H7 (cell line): ENCODE data around the gene RASL12. TPM values are rescaled to one million over a fixed set of nuclear protein-coding genes. Genes with fewer than 3 reads are reported as not detected.
"Not testable (repeated sequence)": the region's sequence is repeated elsewhere in the genome, so short reads cannot be mapped to it uniquely, and the experiment has no call there.

Source experiments
- DNase-seq: peaks from one replicate; pipeline ENCODE4 v3.0.0; 2012
- H3K27me3 ChIP-seq: 2 replicates; pipeline ENCODE4 v1.6.0; 2011; ENCODE audit warnings: mild to moderate bottlenecking, low read length; ENCODE audit not compliant: control insufficient read depth, insufficient read depth
- H3K36me3 ChIP-seq: replicated peaks from 2 replicates; pipeline ENCODE4 v1.5.1; 2011; ENCODE audit warnings: low read length; ENCODE audit not compliant: control insufficient read depth, insufficient read depth
- H3K4me3 ChIP-seq: 2 replicates; pipeline ENCODE4 v1.5.1; 2011; ENCODE audit warnings: low read depth, mild to moderate bottlenecking, control low read depth, low read length, moderate library complexity; ENCODE audit not compliant: insufficient read depth
- total RNA-seq: library from RNA; depleted of rRNA; stranded (reverse); fragments of >200 nt; shearing (Covaris generic); gene quantifications from 2 replicates; pipeline ENCODE4 v1.2.3, GENCODE V29; 2014

Gene RASL12
- total RNA-seq, 1 experiment from 2014 or later, result 22.1 TPM

DNA sequence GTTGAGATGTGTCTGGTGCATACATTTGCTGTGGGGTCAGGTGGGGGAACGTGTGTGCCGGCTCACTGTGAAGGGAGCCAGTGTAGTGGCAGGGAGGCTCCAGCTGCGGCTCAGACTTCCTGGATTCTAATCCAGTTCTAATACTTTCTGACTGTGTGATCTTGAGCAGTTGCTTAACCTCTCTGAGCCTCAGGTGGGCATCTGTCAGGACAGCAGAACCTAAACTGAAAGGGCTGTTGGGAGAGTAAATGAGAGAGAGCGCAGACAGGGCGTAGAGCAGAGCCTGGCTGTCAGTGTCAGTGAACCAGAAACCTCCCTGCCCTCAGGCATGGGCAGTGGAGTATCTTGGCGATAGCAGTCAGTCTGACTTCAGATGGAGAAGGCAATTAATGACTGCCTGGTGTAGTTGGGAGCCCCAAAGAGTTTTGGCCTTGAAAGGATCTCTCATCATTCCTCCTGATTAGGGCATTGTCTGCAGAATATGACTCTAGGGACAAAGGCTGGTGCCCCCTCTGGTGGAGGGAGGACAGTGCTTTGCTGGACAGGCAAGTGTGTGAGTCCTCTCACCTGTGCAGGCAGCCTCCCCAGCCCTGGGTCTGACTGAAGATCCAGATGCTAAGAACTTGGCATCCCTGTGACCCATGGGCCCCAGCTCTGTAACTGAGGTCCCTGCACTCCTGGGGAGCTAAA, 18.3 kb upstream of the RASL12 start:
- no peaks in the 10 kb centered on the region for H3K36me3 ChIP-seq
- no peaks in the 10 kb centered on the region for H3K27me3 ChIP-seq
- DNase-seq, result peak; percentile 85
- H3K4me3 ChIP-seq, result no peak overlapping the region

DNA sequence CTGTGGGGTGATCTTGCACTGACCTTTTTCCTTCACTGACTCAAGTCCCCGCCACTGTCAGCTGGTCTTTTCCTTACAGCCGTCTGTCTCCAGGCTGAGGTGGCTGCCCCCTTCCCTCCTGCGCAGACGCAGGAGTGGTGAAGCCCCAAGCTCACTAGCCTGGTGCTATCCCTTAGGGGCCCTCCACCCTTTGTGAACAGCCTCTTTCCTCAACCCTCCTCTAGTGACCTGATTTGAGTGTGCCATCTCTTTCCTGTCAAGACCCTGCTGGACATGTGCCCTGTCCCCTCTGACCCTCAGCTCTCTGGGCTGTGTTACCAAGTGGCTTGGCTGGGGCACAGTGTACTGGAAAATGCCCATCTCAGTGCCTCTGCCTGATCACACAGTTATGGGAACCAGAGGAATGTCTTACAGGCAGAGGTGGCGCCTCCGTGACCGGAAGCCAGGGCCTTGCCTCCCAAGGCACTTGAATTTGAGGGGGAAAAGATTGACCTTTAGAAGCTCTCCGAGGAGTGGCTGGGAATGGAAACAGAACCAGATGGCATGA, 17.5 kb upstream of the RASL12 start:
- no peak overlapping the region for H3K4me3 ChIP-seq
- H3K36me3 ChIP-seq, result no peaks in the 10 kb centered on the region
- no peak for DNase-seq
- H3K27me3 ChIP-seq, result no peaks in the 10 kb centered on the region

DNA sequence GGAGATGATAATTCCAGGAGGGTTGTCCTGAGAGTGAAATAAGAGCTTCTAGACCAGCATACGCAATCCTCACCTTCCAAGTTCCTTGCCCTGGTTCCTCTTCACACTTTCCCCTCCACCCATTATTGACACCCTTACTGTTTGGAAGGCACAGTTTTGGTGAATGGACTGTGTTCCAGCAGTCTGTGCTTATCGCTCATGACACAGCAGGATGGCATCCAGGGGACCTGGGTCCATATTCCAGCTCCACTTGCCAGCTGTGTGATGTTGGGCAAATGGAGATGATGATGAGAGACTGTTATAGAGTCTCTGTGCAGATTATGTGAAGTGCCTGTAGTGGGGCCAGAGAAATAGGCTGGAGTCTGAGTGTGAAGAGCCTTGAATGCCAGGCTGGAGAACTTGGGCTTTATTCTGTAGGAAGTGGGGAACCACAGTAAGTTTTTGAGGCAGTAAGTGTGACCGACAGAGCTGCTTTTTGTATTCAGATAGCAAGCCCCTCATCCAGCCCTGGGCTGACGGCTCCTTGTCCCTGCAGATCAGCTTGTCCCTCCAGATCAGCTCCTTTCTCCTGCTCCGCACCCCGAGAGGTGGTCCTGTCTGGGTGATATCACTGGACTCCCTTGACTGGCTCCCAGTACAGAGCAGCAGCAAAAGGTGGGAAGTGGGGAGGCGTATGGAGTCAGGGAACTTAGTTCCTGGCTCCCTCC, 16.9 kb upstream of the RASL12 start:
- H3K36me3 ChIP-seq, result no peaks in the 10 kb centered on the region
- H3K27me3 ChIP-seq, result no peaks in the 10 kb centered on the region
- no peak overlapping the region for H3K4me3 ChIP-seq
- no peak for DNase-seq

DNA sequence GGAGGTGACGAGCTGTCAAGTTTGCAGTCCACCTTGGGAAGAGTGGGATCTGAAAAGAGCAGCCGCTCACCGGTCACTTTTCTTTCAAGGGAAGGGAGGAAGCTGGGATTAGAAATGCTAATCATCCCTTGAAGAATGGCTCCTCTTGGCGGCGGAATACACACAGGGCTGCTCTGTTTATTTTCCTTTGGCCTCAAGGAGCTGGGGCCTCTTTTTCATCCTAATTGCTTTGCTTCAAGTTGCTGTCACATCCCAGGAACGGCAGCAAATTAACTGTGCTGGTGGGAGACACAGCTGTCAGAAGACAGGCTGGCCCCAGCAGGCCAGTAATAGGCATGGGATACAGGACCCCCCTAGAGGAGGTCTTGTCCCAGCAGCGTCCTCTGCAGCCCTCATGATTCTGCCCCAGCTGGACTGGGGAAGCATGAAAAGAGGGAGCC, 15.5 kb upstream of the RASL12 start:
- Histone ChIP-seq H3K36me3 (no peaks in the 10 kb centered on the region), H3K27me3 (no peaks in the 10 kb centered on the region), H3K4me3 (no peak overlapping the region)
- DNase-seq, result peak; percentile 77

DNA sequence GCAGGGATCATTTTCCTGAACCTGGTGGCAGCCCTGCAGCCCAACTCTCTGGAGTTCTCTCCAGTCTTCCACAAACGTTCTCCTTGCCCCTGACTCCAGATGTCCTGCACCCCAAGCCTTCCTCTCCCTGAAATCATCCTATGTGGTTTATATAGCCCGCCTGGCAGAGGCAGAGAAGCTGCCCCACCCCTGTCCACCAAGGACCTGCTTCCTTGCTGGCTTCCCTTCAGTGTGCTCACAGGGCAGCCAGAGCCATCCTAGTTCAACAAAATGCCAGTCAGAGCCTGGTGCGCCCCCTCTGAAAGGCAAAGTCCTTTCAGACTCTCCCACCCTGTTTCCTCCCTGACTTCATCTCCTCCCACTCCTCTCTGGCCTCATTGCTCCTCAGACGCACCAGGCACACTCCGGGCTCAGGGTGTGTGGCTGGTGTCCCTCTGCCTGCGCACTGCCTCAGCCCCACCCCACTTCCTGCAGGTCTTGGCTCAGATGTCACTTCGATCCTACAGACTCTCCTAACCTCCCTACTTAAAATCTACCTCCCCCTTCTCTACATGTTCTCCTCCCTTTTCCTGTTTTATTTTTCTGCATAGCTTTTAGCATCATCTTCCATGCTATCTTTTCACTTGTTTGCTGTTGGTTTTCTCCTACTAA, 14.6 kb upstream of the RASL12 start:
- H3K27me3 ChIP-seq, result no peaks in the 10 kb centered on the region
- H3K36me3 ChIP-seq, result no peaks in the 10 kb centered on the region
- no peak overlapping the region for H3K4me3 ChIP-seq
- no peak for DNase-seq

DNA sequence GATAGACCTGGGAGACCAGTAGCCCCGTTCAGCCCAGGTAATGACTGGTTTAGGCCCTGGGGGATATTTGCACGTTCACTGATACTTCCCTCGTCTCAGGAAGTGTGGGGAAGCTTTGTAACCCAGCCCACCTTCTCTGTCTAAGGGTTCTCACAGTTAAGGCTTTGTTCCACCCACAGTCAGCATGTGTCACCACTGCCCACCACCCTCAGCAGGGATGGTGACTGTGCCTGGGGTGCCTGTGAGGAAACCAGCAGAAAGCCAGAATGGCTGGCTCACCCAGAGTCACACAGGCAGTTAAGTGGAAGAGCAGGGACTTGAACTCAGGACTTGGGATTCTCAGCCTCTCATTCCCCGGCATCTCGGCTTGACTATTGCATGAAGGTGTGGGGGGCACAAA, 14.0 kb upstream of the RASL12 start:
- no peaks in the 10 kb centered on the region for H3K27me3 ChIP-seq
- no peak for DNase-seq
- no peak overlapping the region for H3K4me3 ChIP-seq
- H3K36me3 ChIP-seq, result no peaks in the 10 kb centered on the region

DNA sequence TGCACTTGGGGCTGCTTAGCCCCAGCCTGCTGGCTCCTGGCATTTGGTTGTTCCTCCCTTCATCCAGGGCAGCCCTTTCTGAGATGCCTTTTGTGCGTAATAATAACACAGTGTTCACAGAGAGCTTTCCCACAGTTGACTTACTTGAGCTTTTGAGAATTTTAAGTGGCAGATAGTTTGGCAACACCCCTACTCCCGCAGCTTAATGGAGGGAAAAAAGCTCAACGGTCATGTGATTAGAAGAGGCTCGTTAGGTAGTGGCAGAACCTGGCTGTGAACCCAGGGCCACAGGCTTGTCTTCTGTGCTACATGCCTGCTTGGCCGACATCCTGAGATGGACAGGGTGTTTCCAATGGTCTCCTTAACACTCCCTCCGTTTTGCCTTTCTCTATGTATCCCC, 13.5 kb upstream of the RASL12 start:
- Histone ChIP-seq H3K4me3 (no peak overlapping the region), H3K36me3 (no peaks in the 10 kb centered on the region), H3K27me3 (no peaks in the 10 kb centered on the region)
- no peak for DNase-seq

DNA sequence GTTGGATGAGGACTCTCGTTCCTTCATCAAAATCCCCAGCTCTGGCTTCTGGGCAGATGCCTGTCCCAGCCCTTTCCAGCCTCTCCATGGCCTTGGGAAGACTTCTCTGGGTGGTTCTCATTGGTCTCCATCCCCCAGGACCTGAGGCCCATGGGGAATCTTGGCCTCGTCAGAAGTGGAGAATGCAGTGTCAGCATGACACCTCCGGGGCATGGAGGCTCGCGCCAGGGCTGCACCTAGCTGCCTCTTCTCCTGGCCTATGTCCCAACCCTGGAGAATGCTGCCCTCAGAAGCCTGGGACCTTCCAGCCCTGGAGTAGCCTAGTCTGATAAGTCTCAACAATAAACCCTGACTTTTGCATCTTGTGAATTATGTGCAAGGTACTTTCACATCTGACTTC, 11.8 kb upstream of the RASL12 start:
- Histone ChIP-seq H3K36me3 (no peaks in the 10 kb centered on the region), H3K27me3 (no peaks in the 10 kb centered on the region), H3K4me3 (no peak overlapping the region)
- no peak for DNase-seq

DNA sequence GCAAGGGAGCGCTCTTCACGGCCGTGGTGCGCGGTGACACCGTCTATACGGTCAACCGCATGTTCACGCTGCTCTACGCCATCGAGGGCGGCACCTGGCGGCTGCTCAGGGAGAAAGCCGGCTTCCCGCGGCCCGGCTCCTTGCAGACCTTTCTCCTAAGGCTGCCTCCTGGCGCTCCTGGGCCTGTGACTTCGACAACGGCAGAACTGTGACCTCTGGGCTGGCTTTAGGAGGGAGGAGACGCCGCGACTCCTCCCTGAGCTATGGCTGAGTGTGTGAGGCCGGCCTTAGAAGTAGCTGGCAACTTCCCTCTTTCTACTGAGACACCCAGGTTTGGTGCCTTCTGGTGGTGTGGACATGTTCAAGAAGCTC, 10.2 kb upstream of the RASL12 start:
- Histone ChIP-seq H3K36me3 (no peaks in the 10 kb centered on the region), H3K27me3 (no peaks in the 10 kb centered on the region)
- DNase-seq, result peak; percentile 93

DNA sequence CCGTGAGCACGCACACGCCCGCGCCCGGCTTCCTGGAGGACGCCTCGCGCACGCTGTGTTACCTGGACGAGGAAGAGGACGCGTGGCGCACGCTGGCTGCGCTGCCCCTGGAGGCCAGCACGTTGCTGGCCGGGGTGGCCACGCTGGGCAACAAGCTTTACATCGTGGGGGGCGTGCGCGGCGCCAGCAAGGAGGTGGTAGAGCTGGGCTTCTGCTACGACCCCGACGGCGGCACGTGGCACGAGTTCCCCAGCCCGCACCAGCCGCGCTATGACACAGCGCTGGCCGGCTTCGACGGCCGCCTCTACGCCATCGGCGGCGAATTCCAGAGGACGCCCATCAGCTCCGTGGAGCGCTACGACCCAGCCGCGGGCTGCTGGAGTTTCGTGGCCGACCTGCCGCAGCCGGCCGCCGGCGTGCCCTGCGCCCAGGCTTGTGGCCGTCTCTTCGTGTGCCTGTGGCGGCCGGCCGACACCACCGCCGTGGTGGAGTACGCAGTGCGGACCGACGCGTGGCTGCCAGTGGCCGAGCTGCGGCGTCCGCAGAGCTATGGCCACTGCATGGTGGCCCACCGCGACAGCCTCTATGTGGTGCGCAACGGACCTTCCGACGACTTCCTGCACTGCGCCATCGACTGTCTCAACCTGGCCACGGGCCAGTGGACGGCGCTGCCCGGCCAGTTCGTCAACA, 9.6 kb upstream of the RASL12 start:
- DNase-seq, result peak; percentile 69
- no peaks in the 10 kb centered on the region for H3K27me3 ChIP-seq
- no peaks in the 10 kb centered on the region for H3K36me3 ChIP-seq

More for the DNA sequence above, 10.2 kb upstream of the RASL12 start:
- H3K4me3 ChIP-seq, result no peak overlapping the region

DNA sequence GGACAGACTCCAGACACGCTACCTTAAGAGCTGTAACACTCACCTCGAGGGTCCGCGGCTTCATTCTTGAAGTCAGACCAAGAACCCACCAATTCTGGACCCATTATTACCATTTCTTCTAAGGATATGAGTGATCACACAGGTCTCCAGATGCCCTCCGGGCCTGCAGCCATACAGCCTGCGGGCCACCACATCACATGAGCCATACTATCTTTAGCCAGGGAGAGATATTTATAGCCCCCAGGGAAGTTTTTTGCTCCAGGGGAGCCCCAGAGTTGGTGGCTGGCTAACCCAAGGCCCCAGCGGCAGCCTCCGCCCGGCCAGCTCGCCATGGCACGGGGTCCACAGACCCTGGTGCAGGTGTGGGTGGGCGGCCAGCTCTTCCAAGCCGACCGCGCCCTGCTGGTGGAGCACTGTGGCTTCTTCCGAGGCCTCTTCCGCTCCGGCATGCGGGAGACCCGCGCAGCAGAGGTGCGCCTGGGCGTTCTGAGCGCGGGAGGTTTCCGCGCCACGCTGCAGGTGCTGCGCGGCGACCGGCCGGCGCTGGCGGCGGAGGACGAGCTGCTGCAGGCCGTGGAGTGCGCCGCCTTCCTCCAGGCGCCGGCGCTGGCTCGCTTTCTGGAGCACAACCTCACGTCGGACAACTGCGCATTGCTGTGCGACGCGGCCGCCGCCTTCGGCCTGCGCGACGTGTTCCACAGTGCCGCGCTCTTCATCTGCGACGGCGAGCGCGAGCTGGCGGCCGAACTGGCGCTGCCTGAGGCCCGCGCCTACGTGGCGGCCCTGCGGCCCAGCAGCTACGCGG, 8.9 kb upstream of the RASL12 start, which contains the start of gene KBTBD13:
Gene KBTBD13 (plus strand): TSS at position 261 of the 805 bp plus-strand sequence. CDS start 70 bp downstream, at position 331.
- Histone ChIP-seq H3K27me3 (no peaks in the 10 kb centered on the region), H3K4me3 (no peak within 1 kb of the TSS), H3K36me3 (no peaks in the 10 kb centered on the region)
- peak; percentile 56 for DNase-seq

More for the DNA sequence above, 9.6 kb upstream of the RASL12 start:
- no peak overlapping the region for H3K4me3 ChIP-seq

DNA sequence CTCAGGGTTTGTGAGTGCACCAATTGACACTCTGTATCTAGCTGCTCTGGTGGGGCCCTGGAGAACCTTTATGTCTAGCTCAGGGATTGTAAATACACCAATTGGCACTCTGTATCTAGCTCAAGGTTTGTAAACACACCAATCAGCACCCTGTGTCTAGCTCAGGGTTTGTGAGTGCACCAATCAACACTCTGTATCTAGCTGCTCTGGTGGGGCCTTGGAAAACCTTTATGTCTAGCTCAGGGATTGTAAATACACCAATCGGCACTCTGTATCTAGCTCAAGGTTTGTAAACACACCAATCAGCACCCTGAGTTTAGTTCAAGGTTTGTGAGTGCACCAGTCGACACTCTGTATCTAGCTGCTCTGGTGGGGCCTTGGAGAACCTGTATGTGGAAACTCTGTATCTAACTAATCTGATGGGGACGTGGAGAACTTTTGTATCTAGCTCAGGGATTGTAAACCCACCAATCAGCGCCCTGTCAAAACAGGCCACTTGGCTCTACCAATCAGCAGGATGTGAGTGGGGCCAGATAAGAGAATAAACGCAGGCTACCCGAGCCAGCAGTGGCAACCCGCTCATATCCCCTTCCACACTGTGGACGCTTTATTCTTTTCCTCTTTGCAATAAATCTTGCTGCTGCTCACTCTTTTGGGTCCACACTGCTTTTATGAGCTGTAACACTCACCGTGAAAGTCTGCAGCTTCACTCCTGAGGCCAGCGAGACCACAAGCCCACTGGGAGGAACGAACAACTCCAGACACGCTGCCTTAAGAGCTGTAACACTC, 8.0 kb upstream of the RASL12 start:
- not testable (repeated sequence) for H3K27me3 ChIP-seq, H3K4me3 ChIP-seq, H3K36me3 ChIP-seq, DNase-seq

DNA sequence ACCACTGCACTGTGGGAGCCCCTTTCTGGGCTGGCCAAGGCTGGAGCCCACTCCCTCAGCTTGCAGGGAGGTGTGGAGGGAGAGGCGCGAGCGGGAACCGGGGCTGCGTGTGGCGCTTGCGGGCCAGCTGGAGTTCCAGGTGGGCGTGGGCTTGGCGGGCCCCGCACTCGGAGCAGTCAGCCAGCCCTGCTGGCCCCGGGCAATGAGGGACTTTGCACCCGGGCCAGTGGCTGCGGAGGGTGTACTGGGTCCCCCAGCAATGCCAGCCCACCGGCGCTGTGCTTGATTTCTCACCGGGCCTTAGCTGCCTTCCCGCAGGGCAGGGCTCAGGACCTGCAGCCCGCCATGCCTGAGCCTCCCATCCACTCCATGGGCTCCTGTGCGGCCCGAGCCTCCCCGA, 7.2 kb upstream of the RASL12 start:
- H3K4me3 ChIP-seq, H3K27me3 ChIP-seq, H3K36me3 ChIP-seq, DNase-seq: not testable (repeated sequence)
